HG03558 (cell line): ENCODE measurements around the gene CABP1.

Experiments used
- ATAC-seq: cut with Tn5 transposase; IDR thresholded peaks from one replicate; pipeline ENCODE4 v1.9.1; 2021; ENCODE audit warnings: moderate number of reproducible peaks; ENCODE audit not compliant: unreplicated experiment; ENCODE audit errors: extremely low read depth

CABP1 gene

GRCh38 chr12:120689397-120690082 lies 49.1 kb downstream of the CABP1 start:
- ATAC-seq, result no peak

GRCh38 chr12:120690083-120690450 lies 49.6 kb downstream of the CABP1 start:
- no peak for ATAC-seq

DNA sequence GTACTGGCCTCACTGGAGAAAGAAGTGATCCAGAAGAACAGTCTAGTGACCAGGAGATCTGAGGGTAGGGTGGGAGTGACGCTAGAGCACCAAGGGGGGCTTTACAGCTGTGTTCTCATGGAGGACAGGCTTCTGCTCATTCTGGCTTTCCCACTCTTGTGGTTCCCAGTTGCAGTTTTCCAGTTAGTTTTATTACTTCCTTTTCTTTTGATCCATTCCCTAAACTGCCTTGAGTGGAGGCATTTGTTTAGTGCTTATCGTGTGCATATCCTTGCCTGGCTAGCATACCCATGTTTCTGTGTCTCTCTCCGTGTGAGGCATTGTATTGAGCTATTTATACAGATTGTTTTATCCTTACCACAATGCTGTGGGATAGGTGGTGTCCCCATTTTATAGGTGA lies 50.6 kb downstream of the CABP1 start:
- no peak for ATAC-seq

- no peak for ATAC-seq
Measured at GRCh38 chr12:120692524-120693033, 52.2 kb downstream of the CABP1 start.

GRCh38 chr12:120693848-120694247 lies 53.4 kb downstream of the CABP1 start:
- no peak for ATAC-seq

GRCh38 chr12:120696626-120697025 lies 56.2 kb downstream of the CABP1 start:
- no peak for ATAC-seq

DNA sequence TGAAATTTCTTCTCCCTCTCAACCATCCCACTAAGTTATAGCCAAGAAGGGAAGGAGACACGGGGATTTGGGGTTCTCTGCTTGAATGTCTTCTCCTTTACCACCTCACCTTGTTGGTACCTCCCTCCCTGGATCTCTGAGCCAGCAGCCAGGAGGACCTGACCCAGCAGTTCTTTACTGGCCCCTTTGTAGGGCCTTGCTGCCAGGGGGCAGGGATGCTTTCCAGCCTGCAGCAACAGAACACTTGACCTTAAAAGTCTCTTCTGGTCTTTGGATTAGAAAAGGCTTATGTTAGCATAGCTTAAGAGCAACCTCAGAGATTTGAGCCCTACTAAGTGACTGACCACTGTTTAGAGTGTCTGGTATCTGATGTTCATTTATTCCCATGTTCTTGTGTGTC lies 56.9 kb downstream of the CABP1 start:
- no peak for ATAC-seq

- no peak for ATAC-seq
Measured at GRCh38 chr12:120698665-120699064, 58.2 kb downstream of the CABP1 start.

DNA sequence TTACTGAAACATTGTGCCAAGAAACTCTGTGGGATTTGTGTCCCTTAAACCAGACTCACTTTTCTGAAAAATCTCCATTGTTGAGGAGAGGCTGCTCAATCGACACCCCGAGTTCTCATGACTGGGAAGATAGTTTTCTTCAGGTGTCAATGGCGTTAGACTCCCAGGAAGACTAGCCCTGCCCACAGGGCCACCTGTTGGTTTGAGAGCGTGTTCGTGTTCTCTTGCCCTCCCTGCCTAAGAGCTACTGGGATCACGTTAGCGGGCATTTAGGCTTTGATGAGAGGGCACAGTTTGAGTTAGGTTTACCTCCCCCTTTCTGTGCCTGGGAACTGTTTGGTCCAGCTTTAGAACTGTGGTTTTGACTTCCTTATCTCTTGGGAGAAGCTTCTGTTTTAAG lies 59.1 kb downstream of the CABP1 start:
- no peak for ATAC-seq

DNA sequence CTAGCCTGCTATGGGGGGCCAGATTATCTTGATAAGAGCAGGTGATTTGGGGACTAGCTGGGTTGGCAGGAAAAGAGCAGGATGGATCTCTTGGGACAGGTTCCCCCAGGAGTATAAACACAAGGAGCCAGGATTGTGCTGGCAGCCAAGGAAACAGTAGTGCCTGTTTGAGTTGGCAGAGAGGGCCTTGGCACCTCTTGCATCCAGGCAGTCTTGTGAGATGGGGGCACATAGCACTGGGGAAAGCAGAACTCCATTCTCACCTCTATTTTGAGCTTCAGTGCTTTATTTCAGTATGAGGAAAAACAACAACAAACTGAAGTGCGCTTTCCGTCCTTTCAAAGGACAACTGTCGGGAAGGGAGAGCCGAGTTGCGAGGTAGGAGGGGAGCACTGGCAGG lies 60.5 kb downstream of the CABP1 start:
- ATAC-seq, result no peak

DNA sequence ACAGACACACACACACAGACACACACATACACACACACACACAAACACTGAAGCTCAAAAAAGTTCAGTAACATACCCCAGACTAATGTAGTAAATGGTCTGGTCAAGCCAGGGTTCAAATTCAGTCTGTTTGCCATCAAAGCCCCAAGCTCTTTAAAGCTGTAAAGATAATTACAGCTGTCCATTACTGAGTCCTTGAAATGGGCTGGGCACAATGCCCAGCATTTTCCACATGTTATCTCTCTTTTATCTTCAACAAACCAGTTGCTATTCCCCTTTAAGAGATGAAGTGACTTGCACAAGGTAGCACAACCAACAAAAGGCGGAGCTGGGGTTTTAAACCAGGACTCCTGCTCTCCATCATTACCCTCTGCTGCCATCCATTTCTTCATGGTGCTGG lies 62.2 kb downstream of the CABP1 start:
- ATAC-seq, result no peak

- ATAC-seq, result no peak
Measured at GRCh38 chr12:120703311-120703942, 63.0 kb downstream of the CABP1 start.

- ATAC-seq, result no peak
Measured at GRCh38 chr12:120705618-120706017, 65.2 kb downstream of the CABP1 start.

DNA sequence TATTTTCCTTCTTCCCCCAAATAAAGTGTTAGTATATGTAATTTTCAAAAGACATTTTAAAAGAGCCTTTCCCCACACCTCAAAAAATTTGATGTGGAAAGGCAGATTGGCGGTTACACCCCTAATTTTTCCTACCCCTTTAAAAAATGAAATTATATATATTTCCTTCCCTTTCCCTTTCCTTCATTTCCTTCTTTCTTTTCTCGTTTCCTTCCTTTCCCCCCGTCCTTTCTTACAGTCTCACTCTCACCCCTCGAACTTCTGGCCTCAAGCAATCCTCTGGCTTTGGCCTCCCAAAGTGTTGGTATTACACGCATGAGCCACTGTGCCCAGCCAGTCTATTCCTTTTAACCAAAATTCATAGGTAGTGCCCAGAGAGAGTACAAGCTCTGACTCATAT lies 65.6 kb downstream of the CABP1 start:
- ATAC-seq, result no peak

GRCh38 chr12:120708651-120709050 lies 68.2 kb downstream of the CABP1 start:
- ATAC-seq, result no peak

DNA sequence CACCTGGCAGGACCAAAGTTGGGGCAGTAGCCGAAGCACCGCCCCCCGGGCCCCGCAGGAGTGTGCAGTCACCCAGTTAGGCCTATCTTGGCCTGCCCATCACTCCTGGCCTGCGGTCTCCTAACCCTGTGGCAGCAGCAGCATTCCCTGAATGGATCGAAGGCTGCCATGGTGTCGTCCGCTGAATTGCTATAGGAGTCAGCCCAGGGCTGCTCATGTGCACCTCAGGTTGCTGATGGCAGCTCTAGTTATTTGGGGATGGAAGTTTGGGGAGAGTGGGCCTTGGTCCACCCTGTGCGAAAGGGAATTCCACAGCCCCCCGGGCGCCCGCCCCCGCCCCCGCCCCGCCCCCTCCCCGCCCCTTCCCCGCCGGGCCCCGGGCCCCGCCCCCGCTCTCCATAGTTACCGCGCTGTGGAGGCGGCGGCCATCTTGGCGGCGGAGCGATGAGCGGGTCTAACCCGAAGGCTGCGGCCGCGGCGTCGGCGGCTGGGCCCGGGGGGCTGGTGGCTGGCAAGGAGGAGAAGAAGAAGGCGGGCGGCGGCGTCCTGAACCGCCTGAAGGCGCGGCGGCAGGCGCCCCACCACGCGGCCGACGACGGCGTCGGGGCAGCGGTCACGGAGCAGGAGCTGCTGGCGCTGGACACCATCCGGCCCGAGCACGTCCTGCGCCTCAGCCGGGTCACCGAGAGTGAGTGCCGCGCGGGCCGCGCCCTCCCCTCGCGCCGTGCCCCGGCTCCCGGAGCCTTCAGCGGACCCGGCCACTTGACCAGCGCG lies 69.8 kb downstream of the CABP1 start, which contains the start of gene UNC119B:
Gene UNC119B, plus strand, starts transcription at position 428 of the 774 bp plus-strand sequence. Its CDS starts 17 bp downstream, at position 445.
- ATAC-seq, result no peak

DNA sequence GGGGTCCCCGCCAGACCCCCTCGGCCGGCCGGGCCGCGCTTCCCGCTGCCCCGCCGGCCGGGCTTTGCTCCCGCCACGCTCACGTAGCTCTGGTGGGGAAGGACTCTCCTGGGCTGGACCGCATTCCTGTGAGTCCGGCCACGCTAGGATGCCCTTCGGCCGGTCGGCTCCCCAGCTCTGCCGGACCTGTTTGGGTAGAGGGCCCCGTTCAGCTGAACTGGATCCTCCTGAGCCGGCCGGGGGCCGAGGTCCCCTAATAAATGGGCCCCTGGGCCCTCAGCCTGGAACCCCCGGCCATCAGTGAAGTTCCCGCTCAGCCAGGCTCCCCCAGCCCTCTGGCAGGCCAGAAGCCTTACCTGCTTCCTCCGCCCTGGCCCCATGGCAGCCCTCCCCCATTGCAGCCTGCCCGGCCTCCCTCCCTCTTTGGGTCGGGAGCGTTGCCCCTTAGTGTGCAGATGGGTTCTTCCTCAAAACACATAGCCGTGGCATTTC lies 70.4 kb downstream of the CABP1 start:
- ATAC-seq, result no peak

DNA sequence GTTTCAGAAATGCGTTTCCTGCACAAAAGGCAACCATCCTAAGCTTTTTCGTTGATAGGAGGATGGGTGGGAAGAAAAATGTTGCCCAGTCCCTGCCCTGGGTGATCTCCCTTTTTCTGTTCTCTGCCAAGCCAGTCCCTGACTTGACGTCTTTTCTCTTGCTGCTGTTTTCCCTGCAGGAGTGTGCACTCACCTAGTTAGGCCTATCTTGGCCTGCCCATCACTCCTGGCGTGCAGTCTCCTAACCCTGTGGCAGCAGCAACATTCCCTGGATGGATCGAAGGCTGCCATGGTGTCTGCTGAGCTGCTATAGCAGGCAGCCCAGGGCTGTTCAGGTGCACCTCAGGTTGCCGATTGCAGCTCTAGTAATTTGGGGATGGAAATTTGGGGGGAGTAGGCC lies 71.0 kb downstream of the CABP1 start:
- ATAC-seq, result no peak

- ATAC-seq, result no peak
Measured at GRCh38 chr12:120712610-120713009, 72.2 kb downstream of the CABP1 start.

DNA sequence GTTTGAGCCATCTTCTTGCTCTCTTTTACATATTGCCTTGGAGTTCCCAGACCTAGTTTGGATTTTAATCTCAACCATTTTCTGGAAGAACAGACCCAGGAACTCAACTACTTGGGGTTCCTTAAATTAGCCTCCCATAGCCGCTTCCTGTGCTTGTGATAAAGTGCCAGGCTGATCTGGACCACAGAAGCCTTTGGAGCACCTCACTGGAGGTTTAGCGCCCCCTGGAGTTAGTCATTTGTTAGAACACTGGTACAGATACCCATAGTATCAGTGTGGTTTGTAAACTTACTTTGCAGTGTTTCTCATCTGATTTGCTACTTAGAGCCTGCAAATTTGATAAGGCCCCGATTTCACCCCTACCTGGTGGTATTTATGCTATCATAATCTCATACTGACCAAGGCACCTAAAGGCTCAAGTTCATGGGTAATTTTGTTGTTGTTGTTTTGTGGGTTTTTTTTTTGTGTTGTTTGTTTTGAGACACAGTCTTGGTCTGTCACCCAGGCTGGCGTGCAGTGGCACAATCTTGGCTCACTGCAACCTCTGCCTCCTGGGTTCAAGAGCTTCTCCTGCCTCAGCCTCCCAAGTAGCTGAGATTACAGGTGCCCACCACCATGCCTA lies 73.5 kb downstream of the CABP1 start:
- no peak for ATAC-seq
